HG02610 (cell line): Measurements from ENCODE around the gene OTUB2.

ENCODE experiments used
- ATAC-seq: cut with Tn5 transposase; IDR thresholded peaks from one replicate; pipeline ENCODE4 v1.9.1; 2021; ENCODE audit warnings: mild to moderate bottlenecking, moderate library complexity; ENCODE audit not compliant: unreplicated experiment

Gene OTUB2

GRCh38 chr14:94020267-94020666 lies 5.9 kb upstream of the OTUB2 start:
- ATAC-seq: no peak

- ATAC-seq: no peak
These were observed 5.1 kb upstream of the OTUB2 start for GRCh38 chr14:94021001-94021400.

GRCh38 chr14:94021416-94022157 lies 4.6 kb upstream of the OTUB2 start:
- no peak for ATAC-seq

- no peak for ATAC-seq
These were observed 3.4 kb upstream of the OTUB2 start for GRCh38 chr14:94022532-94023411.

GRCh38 chr14:94024549-94024948 lies 1.6 kb upstream of the OTUB2 start:
- ATAC-seq: no peak

- no peak for ATAC-seq
These were observed 420 bp upstream of the OTUB2 start for GRCh38 chr14:94025720-94026119.

- ATAC-seq: no peak
These were observed 839 bp downstream of the OTUB2 start for GRCh38 chr14:94026889-94027469.

GRCh38 chr14:94027566-94028449 lies 1.7 kb downstream of the OTUB2 start:
- ATAC-seq: no peak

GRCh38 chr14:94028450-94028826 lies 2.3 kb downstream of the OTUB2 start:
- no peak for ATAC-seq

- ATAC-seq: no peak
These were observed 3.1 kb downstream of the OTUB2 start for GRCh38 chr14:94029265-94029664.

GRCh38 chr14:94029671-94030203 lies 3.6 kb downstream of the OTUB2 start:
- ATAC-seq: no peak

GRCh38 chr14:94030571-94030970 lies 4.4 kb downstream of the OTUB2 start:
- no peak for ATAC-seq

- ATAC-seq: no peak
These were observed 5.2 kb downstream of the OTUB2 start for GRCh38 chr14:94031161-94031882.

GRCh38 chr14:94031883-94032279 lies 5.7 kb downstream of the OTUB2 start:
- no peak for ATAC-seq

GRCh38 chr14:94034886-94035285 lies 8.7 kb downstream of the OTUB2 start:
- no peak for ATAC-seq

- peak; percentile 84 for ATAC-seq
These were observed 10.4 kb downstream of the OTUB2 start for GRCh38 chr14:94036313-94037167.

- ATAC-seq: no peak
These were observed 11.8 kb downstream of the OTUB2 start for GRCh38 chr14:94037954-94038353.

- ATAC-seq: no peak
These were observed 12.4 kb downstream of the OTUB2 start for GRCh38 chr14:94038510-94038909.
